SK-N-SH (cell line): ENCODE measurements around the gene KLHL26.

Experiments used
- EZH2phosphoT487 ChIP-seq: fragments of 200-600 bp; sonication (generic); IDR thresholded peaks from 2 replicates; pipeline ENCODE4 v1.6.1; 2017; ENCODE audit warnings: low read depth, mixed run types, mild to moderate bottlenecking, antibody characterized with exemption, moderate library complexity, borderline replicate concordance
- NFIC ChIP-seq: IDR thresholded peaks from 2 replicates; pipeline ENCODE4 v1.4.0; 2012; ENCODE audit warnings: borderline replicate concordance
- SIN3A ChIP-seq: IDR thresholded peaks from 2 replicates; pipeline ENCODE4 v1.6.1; 2012; ENCODE audit warnings: low read depth, mild to moderate bottlenecking, low read length, moderate library complexity, borderline replicate concordance

DNA sequence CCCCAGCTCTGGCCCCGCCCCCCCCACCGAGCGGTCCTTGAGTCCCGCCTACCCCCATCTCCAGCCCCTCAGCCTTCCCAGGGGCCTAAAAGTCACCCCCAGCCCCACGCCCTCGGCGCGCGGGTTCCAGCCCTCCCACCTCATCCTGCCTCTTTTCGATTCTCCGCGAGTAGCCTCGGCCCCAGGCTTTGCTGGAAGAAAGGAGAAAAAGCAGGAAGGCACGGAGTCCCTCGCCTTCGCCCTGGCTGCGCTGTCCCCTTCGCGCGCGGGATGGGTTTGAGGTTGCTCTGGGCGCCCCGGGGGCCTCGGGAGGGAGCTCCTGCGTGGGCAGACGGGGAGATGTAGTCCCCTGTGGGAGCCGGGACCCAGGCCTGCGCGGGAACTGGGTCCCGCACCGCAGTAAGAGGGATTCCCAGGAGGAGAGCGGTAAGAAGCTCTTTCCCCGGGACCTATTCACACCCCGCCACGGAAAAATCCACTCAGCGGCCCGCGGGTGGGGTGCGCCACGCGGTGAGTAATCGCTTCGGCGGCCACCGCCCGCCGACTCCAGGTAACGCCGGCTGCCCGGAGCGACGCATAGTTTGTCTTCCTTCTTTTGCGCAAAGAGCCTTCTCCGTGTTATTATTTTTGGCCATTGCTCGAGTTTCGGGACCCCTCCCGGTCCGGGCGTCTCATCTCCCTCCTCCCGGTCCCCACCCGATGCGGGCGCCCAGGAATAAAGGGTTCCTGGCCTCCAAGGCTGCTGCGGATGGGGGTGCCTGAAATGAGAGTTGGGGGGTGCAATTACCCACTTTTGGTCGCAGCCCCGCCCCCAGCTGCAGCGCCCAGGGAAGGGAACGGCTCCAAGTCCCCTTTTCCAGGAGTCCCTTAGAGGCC, 29.4 kb upstream of the KLHL26 start:
- TF ChIP-seq EZH2phosphoT487: no peak; the same call in 1 of the 2 replicates
- TF ChIP-seq SIN3A: no peak
- TF ChIP-seq NFIC: no peak
